ENCODE measurements around the gene PPP1R15B. TPM values are rescaled to one million over a fixed set of nuclear protein-coding genes. Genes with fewer than 3 reads are reported as not detected.
A peak's percentile ranks its signal among the peaks of the same experiment; 100 is the strongest.

The PPP1R15B gene
- total and polyA plus RNA-seq, 8 donors: 31.8 to 53.0 (median 39.3) TPM

GRCh38 chr1:204367956-204368355 is 43.7 kb downstream of the PPP1R15B start:
- H3K4me3 ChIP-seq: no peak overlapping the region
- DNase-seq (no peak), ATAC-seq (no peak)
- H3K9me3 ChIP-seq: no peaks in the 10 kb centered on the region
- no peak overlapping the region for H3K27ac ChIP-seq
- no peak for TF ChIP-seq CTCF (IDR thresholded peaks at IDR 0.05)
- peaks cover 0 to 12% of the 10 kb centered on the region in 2 donors for H3K4me1 ChIP-seq
- peaks cover 0 to 4% of the 10 kb centered on the region in 2 donors for H3K27me3 ChIP-seq
- intact Hi-C loops (cut with DNase I): loop anchor here in 1 of 2 donors (5.0 kb wide), 1 partner anchor 156 kb away; the partner anchor contains the start of gene GOLT1A
- H3K36me3 ChIP-seq: no peaks in the 10 kb centered on the region

- Histone ChIP-seq H3K4me1 (peaks cover 0 to 14% of the 10 kb centered on the region in 2 donors), H3K27ac (no peak overlapping the region), H3K36me3 (no peaks in the 10 kb centered on the region), H3K9me3 (no peaks in the 10 kb centered on the region), H3K4me3 (no peak overlapping the region), H3K27me3 (no peaks in the 10 kb centered on the region)
- TF ChIP-seq CTCF (IDR thresholded peaks at IDR 0.05): no peak
- ATAC-seq: no peak
- no peak for DNase-seq
- intact Hi-C loops (cut with DNase I): loop anchor here in 1 of 2 donors (5.0 kb wide), 1 partner anchor 155 kb away; the partner anchor contains the start of gene GOLT1A
Measured at GRCh38 chr1:204367193-204367858, 44.3 kb downstream of the PPP1R15B start.

- ATAC-seq: no peak
- intact Hi-C loops (cut with DNase I): loop anchor here in 1 of 2 donors (5.0 kb wide), 1 partner anchor 154 kb away; the partner anchor contains the start of gene GOLT1A
- H3K9me3 ChIP-seq: no peaks in the 10 kb centered on the region
Measured at GRCh38 chr1:204366759-204367158, 44.9 kb downstream of the PPP1R15B start.

GRCh38 chr1:204363335-204364114 is 48.1 kb downstream of the PPP1R15B start:
- Histone ChIP-seq H3K9me3 (no peaks in the 10 kb centered on the region), H3K36me3 (no peaks in the 10 kb centered on the region), H3K27me3 (peaks cover 0 to 19% of the 10 kb centered on the region in 2 donors), H3K4me1 (peaks cover 0 to 14% of the 10 kb centered on the region in 2 donors), H3K27ac (peak overlapping the region; percentile 5 to 30), H3K4me3 (peak overlapping the region; percentile 22 to 42)
- ATAC-seq (peak; percentile 96), DNase-seq (peak; percentile 67 to 85 (median 80))
- intact Hi-C loops (cut with DNase I): loop anchor here in 1 of 2 donors (5.0 kb wide), 1 partner anchor 201 kb away; no protein-coding TSS in a partner anchor
- TF ChIP-seq CTCF (IDR thresholded peaks at IDR 0.05): peak; percentile 96

More at GRCh38 chr1:204366759-204367158, 44.9 kb downstream of the PPP1R15B start:
- DNase-seq: no peak
- H3K4me3 ChIP-seq: no peak overlapping the region
- H3K27me3 ChIP-seq: no peaks in the 10 kb centered on the region
- no peak overlapping the region for H3K27ac ChIP-seq
- no peaks in the 10 kb centered on the region for H3K36me3 ChIP-seq
- peaks cover 0 to 14% of the 10 kb centered on the region in 2 donors for H3K4me1 ChIP-seq
- no peak for TF ChIP-seq CTCF (IDR thresholded peaks at IDR 0.05)

GRCh38 chr1:204362984-204363334 is 48.7 kb downstream of the PPP1R15B start:
- H3K27me3 ChIP-seq: peaks cover 0 to 25% of the 10 kb centered on the region in 2 donors
- H3K27ac ChIP-seq: peak overlapping the region; percentile 5 to 30
- intact Hi-C loops (cut with DNase I): loop anchor here in 1 of 2 donors (5.0 kb wide), 1 partner anchor 201 kb away; no protein-coding TSS in a partner anchor
- peaks cover 0 to 14% of the 10 kb centered on the region in 2 donors for H3K4me1 ChIP-seq
- no peaks in the 10 kb centered on the region for H3K36me3 ChIP-seq
- DNase-seq: no peak
- ATAC-seq: peak; percentile 3
- peak overlapping the region; percentile 22 to 42 for H3K4me3 ChIP-seq
- TF ChIP-seq CTCF (IDR thresholded peaks at IDR 0.05): no peak
- H3K9me3 ChIP-seq: no peaks in the 10 kb centered on the region
